Skeletal muscle cell (primary cell): ENCODE results near the gene IQCH.

Source experiments
- DNase-seq: peaks from one replicate; pipeline ENCODE4 v3.0.0-alpha.2; 2010; ENCODE audit warnings: low read depth
- H3K4me3 ChIP-seq: 2 replicates; pipeline ENCODE4 v1.5.1; 2011; ENCODE audit warnings: low read depth, mild to moderate bottlenecking, control low read depth, low read length, moderate library complexity

Gene IQCH

GRCh38 chr15:67544475-67544874 lies 289.9 kb downstream of the IQCH start:
- H3K4me3 ChIP-seq, result no peak overlapping the region
- no peak for DNase-seq

- no peak for DNase-seq
- no peak overlapping the region for H3K4me3 ChIP-seq
These were observed 291.3 kb downstream of the IQCH start for GRCh38 chr15:67545864-67546263.

- no peak for DNase-seq
- no peak overlapping the region for H3K4me3 ChIP-seq
These were observed 292.5 kb downstream of the IQCH start for GRCh38 chr15:67547064-67547463.

GRCh38 chr15:67547836-67548235 lies 293.2 kb downstream of the IQCH start:
- no peak overlapping the region for H3K4me3 ChIP-seq
- no peak for DNase-seq

- no peak overlapping the region for H3K4me3 ChIP-seq
- no peak for DNase-seq
These were observed 293.8 kb downstream of the IQCH start for GRCh38 chr15:67548236-67548852.

- H3K4me3 ChIP-seq, result no peak overlapping the region
- DNase-seq, result no peak
These were observed 294.5 kb downstream of the IQCH start for GRCh38 chr15:67548862-67549651.

GRCh38 chr15:67549736-67550135 lies 295.1 kb downstream of the IQCH start:
- no peak overlapping the region for H3K4me3 ChIP-seq
- no peak for DNase-seq

GRCh38 chr15:67550522-67550921 lies 295.9 kb downstream of the IQCH start:
- no peak for DNase-seq

GRCh38 chr15:67551207-67551743 lies 296.7 kb downstream of the IQCH start:
- DNase-seq, result no peak
- no peak overlapping the region for H3K4me3 ChIP-seq

More at GRCh38 chr15:67550522-67550921, 295.9 kb downstream of the IQCH start:
- no peak overlapping the region for H3K4me3 ChIP-seq
